Measurements from ENCODE around the gene FRAS1.

- no peak for TF ChIP-seq POLR2AphosphoS5 (IDR thresholded peaks at IDR 0.05)
- no peak for TF ChIP-seq CTCF (IDR thresholded peaks at IDR 0.05; ENCODE audit: poor library complexity, severe bottlenecking)
- TF ChIP-seq EZH2 (IDR thresholded peaks at IDR 0.05; ENCODE audit: borderline replicate concordance, insufficient read depth, low read length, poor library complexity, severe bottlenecking) = no peak
- TF ChIP-seq MXI1 (conservative IDR thresholded peaks at IDR 0.05; ENCODE audit: poor library complexity, severe bottlenecking) = no peak
- TF ChIP-seq TAF1 (IDR thresholded peaks at IDR 0.05; ENCODE audit: low read depth) = no peak
- no peak for TF ChIP-seq RAD21 (conservative IDR thresholded peaks at IDR 0.05)
Measured at GRCh38 chr4:78165758-78166157, 108.6 kb downstream of the FRAS1 start.

Measured in neural cell (in vitro differentiated cells).